Measurements from ENCODE around the gene TPRN. TPM values are rescaled to one million over a fixed set of nuclear protein-coding genes. Genes with fewer than 3 reads are reported as not detected.

Gene TPRN
- total and polyA plus RNA-seq, 9 of the 15 experiments (the other 6 are each of a cell fraction or from before 2014, with no cell fraction given) = 0.31 to 31.9 (median 4.4) TPM

DNA sequence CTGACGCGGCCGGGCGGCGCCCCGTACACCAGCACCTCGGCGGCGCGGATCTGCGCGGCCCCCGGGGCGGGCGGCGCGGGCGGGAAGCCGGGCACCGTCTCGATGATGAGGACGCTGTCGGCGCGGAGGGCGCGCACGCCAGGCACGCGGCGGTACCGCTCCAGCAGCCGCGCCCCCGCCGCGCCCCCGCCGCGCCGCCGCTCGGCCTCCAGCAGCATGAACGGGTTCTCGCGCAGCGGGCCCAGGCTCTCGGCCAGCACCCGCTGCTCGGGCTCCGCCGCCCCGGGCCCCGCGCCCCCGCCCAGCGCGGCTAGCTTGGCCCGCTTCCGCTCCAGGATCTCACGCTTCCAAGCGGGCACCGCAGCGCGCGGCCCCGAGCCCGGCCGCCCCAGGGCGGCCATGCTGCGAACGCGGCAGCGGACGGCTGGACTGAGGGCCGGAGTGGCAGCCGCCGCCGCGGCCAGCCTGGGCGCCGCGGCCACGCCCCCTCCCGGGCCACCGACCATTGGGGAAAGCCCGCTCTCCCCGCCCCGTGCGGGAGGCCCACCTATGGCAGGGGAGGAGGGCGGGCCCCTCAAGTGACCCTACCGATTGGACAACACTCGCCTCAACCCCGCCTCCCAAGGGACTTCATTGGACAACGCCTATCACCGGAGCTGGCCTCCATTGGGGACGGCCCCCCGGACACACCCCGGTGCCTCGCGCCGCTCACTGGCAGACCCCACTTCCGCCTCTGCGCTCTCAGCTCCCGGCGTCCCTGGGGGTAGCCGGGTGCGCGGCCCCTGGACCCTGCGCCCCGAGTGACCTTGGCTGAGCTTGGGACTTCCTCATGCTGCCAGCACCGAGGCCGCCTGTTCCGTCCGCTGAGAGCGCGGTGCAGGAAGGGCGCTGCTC, at the start of gene TPRN (continued):
- TF ChIP-seq, protein P1, sequence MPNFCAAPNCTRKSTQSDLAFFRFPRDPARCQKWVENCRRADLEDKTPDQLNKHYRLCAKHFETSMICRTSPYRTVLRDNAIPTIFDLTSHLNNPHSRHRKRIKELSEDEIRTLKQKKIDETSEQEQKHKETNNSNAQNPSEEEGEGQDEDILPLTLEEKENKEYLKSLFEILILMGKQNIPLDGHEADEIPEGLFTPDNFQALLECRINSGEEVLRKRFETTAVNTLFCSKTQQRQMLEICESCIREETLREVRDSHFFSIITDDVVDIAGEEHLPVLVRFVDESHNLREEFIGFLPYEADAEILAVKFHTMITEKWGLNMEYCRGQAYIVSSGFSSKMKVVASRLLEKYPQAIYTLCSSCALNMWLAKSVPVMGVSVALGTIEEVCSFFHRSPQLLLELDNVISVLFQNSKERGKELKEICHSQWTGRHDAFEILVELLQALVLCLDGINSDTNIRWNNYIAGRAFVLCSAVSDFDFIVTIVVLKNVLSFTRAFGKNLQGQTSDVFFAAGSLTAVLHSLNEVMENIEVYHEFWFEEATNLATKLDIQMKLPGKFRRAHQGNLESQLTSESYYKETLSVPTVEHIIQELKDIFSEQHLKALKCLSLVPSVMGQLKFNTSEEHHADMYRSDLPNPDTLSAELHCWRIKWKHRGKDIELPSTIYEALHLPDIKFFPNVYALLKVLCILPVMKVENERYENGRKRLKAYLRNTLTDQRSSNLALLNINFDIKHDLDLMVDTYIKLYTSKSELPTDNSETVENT (CRISPR knock-in tag; IDR thresholded peaks at IDR 0.05) = peak; percentile 50
- TF ChIP-seq CTBP1 (IDR thresholded peaks at IDR 0.05; ENCODE audit: borderline replicate concordance) = peak; percentile 75; the same call in 1 of the 2 replicates
- TF ChIP-seq TCFL5 (CRISPR knock-in tag; conservative IDR thresholded peaks at IDR 0.05) = no peak
- TF ChIP-seq ZNF583 (CRISPR knock-in tag; IDR thresholded peaks at IDR 0.05) = 0 out of 2 replicates have a peak, but pooled peaks have one; percentile 34
- no peak for TF ChIP-seq ZNF232 (CRISPR knock-in tag; IDR thresholded peaks at IDR 0.05)
- TF ChIP-seq, protein P2, sequence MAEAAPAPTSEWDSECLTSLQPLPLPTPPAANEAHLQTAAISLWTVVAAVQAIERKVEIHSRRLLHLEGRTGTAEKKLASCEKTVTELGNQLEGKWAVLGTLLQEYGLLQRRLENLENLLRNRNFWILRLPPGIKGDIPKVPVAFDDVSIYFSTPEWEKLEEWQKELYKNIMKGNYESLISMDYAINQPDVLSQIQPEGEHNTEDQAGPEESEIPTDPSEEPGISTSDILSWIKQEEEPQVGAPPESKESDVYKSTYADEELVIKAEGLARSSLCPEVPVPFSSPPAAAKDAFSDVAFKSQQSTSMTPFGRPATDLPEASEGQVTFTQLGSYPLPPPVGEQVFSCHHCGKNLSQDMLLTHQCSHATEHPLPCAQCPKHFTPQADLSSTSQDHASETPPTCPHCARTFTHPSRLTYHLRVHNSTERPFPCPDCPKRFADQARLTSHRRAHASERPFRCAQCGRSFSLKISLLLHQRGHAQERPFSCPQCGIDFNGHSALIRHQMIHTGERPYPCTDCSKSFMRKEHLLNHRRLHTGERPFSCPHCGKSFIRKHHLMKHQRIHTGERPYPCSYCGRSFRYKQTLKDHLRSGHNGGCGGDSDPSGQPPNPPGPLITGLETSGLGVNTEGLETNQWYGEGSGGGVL (CRISPR knock-in tag; IDR thresholded peaks at IDR 0.05) = no peak
- TF ChIP-seq ZNF174 (CRISPR knock-in tag; IDR thresholded peaks at IDR 0.05) = no peak
- TF ChIP-seq GTF2A2 (tag; IDR thresholded peaks at IDR 0.05) = no peak
- TF ChIP-seq, protein P3, sequence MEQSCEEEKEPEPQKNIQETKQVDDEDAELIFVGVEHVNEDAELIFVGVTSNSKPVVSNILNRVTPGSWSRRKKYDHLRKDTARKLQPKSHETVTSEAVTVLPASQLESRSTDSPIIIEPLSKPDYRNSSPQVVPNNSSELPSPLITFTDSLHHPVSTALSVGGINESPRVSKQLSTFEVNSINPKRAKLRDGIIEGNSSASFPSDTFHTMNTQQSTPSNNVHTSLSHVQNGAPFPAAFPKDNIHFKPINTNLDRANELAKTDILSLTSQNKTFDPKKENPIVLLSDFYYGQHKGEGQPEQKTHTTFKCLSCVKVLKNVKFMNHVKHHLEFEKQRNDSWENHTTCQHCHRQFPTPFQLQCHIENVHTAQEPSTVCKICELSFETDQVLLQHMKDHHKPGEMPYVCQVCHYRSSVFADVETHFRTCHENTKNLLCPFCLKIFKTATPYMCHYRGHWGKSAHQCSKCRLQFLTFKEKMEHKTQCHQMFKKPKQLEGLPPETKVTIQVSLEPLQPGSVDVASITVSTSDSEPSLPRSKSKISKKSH (CRISPR knock-in tag; IDR thresholded peaks at IDR 0.05) = no peak
- no peak for TF ChIP-seq PCBP1 (IDR thresholded peaks at IDR 0.05; ENCODE audit: low read depth, low read length, poor library complexity, severe bottlenecking)
- TF ChIP-seq, protein P4, sequence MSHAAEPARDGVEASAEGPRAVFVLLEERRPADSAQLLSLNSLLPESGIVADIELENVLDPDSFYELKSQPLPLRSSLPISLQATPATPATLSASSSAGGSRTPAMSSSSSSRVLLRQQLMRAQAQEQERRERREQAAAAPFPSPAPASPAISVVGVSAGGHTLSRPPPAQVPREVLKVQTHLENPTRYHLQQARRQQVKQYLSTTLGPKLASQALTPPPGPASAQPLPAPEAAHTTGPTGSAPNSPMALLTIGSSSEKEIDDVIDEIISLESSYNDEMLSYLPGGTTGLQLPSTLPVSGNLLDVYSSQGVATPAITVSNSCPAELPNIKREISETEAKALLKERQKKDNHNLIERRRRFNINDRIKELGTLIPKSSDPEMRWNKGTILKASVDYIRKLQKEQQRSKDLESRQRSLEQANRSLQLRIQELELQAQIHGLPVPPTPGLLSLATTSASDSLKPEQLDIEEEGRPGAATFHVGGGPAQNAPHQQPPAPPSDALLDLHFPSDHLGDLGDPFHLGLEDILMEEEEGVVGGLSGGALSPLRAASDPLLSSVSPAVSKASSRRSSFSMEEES (CRISPR knock-in tag; IDR thresholded peaks at IDR 0.05) = no peak
- TF ChIP-seq SAFB (IDR thresholded peaks at IDR 0.05; ENCODE audit: borderline replicate concordance, low read depth, low read length) = peak; percentile 63; the same call in 1 of the 2 replicates
- TF ChIP-seq SMAD3 (CRISPR knock-in tag; conservative IDR thresholded peaks at IDR 0.05) = no peak
- TF ChIP-seq MTF1 (CRISPR knock-in tag; IDR thresholded peaks at IDR 0.05; ENCODE audit: borderline replicate concordance) = no peak
- TF ChIP-seq, protein P5, sequence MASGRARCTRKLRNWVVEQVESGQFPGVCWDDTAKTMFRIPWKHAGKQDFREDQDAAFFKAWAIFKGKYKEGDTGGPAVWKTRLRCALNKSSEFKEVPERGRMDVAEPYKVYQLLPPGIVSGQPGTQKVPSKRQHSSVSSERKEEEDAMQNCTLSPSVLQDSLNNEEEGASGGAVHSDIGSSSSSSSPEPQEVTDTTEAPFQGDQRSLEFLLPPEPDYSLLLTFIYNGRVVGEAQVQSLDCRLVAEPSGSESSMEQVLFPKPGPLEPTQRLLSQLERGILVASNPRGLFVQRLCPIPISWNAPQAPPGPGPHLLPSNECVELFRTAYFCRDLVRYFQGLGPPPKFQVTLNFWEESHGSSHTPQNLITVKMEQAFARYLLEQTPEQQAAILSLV (tag; IDR thresholded peaks at IDR 0.05) = no peak
- TF ChIP-seq, protein P6, sequence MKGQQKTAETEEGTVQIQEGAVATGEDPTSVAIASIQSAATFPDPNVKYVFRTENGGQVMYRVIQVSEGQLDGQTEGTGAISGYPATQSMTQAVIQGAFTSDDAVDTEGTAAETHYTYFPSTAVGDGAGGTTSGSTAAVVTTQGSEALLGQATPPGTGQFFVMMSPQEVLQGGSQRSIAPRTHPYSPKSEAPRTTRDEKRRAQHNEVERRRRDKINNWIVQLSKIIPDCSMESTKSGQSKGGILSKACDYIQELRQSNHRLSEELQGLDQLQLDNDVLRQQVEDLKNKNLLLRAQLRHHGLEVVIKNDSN (CRISPR knock-in tag; IDR thresholded peaks at IDR 0.05) = peak; percentile 69
- no peak for TF ChIP-seq RFX7 (CRISPR knock-in tag; IDR thresholded peaks at IDR 0.05)
- no peak for TF ChIP-seq TARDBP (IDR thresholded peaks at IDR 0.05)
